DMS 273 (cell line): ENCODE results near the gene DIPK1A.

ENCODE experiments used
- DNase-seq: peaks from one replicate; lab custom pipeline; 2025; ENCODE audit not compliant: unreplicated experiment; lab: John Stamatoyannopoulos, UW

The DIPK1A gene

DNA sequence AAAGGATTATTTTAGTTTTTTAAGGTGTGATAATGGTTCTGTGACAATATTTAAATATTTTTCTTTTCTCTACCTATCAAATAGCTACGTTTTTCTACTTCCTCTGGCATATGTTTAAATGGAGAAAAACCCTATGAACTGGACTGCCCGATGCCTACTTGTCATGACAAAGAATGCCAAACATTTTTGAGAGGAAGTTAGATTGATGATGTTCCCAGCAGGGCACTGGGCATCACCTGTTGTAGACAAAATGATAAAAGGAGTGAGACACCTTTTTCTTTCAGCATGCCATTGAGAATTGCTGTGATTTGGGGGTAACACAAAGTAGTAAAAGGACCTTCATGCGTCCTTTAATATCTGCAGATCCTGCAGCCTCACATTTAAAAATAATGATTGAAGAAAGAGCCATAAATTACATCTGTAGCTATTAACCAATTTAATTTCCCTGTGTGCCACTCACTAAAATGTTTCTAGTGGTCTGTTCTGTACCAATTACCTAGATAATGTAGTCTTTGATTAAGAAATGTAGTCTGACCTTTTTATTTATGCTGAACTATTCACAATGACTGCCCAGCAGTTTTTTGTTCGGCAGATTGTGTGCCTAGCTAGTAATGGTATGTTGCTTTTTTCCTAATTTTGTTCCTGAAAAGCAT lies 81.8 kb downstream of the DIPK1A start:
- DNase-seq, result no peak

DNA sequence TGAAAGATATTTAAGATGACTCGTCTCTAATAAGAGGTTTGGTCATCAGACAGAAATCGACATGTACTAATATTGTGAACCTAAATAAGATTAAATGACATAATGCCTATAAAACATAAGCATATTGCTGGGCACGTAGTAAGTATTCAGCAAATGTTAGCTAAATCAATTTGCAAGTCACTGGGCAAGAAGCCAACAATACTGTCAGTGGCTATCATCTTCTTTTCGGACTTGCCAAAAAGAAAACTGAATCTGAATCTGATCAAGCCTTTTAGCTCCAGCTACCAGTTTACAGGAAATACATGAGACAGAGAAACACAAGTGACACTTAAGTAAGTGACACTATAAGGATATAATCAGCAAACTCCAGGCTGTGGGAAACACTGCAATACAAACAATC lies 83.5 kb downstream of the DIPK1A start:
- DNase-seq, result peak; percentile 61

- peak; percentile 29 for DNase-seq
Measured at GRCh38 chr1:92877081-92877711, 84.1 kb downstream of the DIPK1A start.

- DNase-seq, result no peak
Measured at GRCh38 chr1:92876351-92876750, 84.9 kb downstream of the DIPK1A start.

DNA sequence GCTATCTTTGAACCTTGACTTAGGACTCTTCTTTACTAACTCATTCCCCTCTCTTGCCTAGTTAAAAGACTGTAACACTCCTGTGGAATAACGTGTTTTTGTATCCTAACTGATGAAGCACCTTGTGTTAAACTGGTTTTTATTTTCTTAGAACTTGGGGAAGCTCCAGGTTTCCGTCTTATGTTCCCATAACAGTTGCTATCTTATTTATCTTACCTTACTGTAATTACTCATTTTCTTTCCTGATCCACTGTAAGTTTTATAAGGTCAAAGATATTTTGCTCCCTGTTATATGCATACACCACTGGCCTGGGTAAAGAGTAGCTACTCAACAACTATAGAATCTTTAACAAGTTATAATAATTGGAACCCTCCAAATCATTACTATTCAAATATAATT lies 86.3 kb downstream of the DIPK1A start:
- DNase-seq, result no peak

GRCh38 chr1:92872719-92873118 lies 88.5 kb downstream of the DIPK1A start:
- no peak for DNase-seq

DNA sequence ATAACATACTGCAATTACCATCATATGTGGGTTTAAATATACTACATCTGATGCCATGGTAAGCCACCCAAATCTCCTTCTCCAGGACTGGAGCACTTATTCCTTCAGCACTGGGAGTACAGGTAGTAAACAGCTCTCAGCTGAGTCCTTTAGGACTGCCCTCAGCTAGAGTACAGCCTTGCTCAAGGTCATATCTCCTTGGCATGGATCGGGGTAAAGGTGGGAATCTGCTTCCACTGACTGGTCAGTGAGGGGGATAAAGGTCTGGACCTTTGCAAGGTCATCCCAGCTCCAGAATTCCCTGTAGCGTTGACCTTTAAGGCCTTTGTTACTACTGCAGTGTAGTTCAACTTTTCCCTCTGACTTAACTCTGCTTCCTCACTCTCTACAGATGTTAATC lies 90.7 kb downstream of the DIPK1A start:
- peak; percentile 14 for DNase-seq

DNA sequence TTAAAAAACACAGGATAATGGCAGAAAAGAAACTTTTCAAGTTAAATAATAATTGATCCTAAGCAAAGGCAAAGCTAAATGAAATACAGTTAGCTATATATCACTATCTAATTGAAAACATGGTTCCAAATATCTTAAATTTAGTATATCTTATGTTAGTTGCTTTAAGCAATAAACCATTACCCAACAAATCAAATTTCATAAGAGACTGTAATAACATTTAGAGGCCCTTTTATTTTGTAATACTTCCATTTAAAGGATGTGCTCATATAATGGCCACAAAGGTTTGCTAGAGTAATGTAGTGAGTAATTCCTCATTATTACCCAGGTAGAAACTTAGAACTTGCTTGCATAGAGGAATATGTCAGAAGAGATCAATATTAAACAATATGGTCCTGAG lies 97.1 kb downstream of the DIPK1A start:
- no peak for DNase-seq

- DNase-seq, result no peak
Measured at GRCh38 chr1:92862605-92863004, 98.7 kb downstream of the DIPK1A start.

GRCh38 chr1:92859400-92860039 lies 101.7 kb downstream of the DIPK1A start:
- DNase-seq, result peak; percentile 19

DNA sequence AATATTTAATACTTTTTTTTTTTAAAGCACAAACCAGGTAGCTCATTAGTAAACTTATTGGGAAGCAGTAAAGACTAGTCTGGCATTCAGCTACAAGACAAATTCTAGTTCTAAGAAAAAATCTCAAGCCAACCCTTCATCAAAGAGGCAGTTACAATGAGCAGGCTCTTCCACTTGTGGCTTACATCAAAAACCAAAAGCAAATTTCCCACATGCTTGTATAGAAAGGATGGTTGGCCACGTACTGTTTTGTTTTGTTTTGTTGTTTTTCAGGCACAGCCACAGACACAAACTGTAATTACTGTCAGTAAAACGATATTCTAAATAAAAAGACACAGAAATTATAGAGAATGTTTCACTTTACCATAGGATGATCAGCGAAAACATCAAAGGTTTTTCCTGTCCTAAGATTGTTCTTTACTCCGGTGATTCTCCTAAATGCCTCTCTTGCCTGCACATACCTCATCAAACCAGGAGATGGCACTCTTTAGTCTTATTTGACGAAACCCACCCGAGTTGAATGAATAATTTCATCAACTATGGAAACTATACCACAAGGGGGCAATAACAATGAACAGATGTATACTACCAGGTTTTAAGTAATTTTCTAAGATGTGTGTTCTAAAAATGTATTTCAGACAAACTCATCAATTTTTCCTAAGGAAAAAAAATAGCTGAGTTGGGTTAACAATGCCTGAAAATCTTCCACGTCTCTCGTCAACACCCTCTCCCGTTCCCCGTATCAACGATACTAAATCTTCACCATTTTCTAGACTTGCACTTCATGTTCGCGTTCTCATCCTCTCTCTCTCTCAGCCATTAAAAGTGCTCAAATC lies 102.5 kb downstream of the DIPK1A start:
- peak; percentile 94 for DNase-seq

DNA sequence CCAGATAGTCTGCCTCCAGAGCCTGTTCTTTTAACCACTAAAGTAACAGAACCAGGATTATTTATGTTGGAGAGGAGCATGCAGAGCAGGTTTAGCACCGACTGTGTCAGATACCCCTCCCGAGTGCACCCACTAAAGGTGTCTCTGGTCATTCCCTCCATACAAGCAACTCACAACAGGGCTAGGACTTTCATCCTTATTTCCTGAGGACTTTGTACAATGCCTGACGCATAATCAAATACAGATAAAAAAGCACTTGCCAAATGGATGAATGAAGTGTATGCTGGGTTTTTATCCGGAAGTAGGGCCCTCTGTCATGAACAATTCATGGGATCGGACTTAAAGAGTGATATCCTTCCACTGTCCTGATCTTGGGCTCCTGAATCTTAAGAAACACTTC lies 103.4 kb downstream of the DIPK1A start:
- DNase-seq, result no peak

DNA sequence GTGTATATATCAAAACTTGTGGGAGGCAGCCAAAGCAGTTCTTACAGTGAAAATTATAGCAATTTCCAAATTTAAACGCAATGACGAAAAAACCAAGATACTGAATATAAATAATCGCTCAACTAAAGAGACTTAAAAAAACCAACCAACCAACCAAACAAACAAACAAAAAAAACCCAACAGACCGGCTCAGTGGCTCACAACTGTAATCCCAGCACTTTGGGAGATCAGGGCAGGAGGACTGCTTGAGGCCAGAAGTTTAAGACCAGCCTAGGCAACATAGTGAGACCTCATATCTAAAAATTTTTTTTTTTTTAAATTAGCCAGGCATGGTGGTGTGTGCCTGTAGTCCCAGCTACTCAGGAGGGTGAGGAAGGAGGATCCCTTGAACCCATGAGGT lies 106.0 kb downstream of the DIPK1A start:
- no peak for DNase-seq

GRCh38 chr1:92854101-92854785 lies 107.0 kb downstream of the DIPK1A start:
- DNase-seq, result peak; percentile 48

DNA sequence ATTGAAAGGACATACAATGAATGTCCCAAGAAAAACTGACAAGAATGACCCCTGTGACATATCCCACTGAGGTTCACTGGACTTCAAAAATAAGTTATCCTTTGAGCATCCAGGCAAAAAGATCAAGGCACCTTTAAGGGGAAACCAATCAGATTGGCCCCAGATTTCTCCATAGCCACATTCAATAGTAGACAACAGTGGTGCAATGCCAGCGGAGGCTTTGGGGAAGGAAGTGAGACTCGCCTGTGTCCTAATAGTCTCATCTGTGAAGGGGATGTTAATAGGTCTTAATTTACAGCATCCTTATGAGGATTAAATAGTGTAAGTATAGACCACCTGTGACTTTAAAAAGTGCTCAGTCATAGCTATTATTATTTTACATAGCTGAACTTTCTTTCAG lies 108.0 kb downstream of the DIPK1A start:
- no peak for DNase-seq

DNA sequence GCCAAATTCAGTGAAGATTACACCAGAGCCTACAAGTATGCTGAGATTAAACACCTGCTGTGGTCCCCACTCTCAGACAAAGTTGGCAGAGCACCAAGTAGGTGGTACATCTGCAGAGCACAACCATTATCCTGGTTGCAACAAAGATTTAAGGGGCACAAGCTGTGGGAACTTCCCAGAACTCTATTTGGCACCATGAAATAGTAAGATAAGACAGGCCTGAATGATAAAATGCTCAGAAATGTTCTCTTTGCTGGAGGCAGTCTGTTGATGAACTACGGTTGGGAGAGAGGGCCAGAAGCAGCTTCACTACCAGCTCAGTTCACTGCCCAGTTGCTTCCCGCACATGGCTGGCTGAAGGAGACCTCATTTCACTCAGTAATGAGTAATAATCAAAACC lies 109.5 kb downstream of the DIPK1A start:
- DNase-seq, result peak; percentile 68

GRCh38 chr1:92850019-92850418 lies 111.2 kb downstream of the DIPK1A start:
- no peak for DNase-seq

DNA sequence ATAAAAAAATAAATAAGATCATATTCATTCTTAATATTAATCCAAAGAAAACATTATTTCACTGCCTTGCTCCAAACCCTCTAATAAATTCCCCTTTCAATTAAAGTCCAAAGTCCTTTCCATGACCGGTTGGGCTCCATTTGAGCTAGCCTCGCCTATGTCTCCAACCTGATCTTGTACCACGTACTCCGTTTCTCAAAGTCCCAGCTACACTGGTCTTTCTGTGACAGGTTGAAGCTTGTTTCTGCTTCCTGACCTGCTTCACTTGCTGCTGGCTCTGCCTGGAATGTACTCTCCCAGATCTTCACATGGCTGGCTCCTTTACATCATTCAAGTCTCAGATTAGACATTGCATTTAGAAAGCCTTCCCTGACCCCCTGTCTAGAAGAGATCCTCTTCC lies 113.1 kb downstream of the DIPK1A start:
- DNase-seq, result no peak

DNA sequence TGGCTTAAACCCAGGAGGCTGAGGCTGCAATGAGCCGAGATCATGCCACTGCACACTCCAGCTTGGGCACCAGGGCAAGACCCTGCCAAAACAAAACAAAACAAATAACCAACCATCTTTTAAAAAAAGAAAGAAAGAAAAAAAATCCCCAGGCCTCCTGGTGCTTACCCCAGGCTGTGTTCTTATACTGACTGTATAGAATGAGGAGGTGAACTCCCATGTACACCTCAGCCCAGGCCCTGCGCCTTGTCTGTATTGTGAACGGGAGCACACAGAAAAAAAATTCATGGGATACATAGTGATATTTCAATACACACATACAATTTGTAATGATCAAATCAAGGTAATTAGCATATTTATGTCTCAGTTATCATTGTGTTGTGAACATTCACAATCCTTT lies 115.4 kb downstream of the DIPK1A start:
- DNase-seq, result no peak

DNA sequence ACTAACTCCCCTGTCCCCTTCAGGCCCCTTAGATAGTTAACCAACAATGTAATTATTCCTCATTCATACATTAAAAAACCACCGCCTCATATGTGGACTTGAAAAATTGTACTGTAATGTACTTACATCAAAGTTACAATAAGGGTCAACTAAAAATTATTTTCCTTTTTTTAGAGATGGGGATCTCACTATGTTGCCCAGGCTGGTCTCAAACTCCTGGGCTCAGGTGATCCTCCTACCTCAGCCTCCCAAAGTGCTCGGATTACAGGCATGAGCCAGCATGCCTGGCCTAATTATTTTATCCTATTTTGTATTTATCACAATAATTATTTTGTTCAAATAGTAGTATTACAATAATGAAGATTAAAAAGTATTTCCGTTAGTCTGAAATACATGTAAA lies 116.8 kb downstream of the DIPK1A start:
- DNase-seq, result no peak
